GM23338 (cell line): Measurements from ENCODE around the gene GUCA2B. TPM values are rescaled to one million over a fixed set of nuclear protein-coding genes. Genes with fewer than 3 reads are reported as not detected.

ENCODE experiments used
- ATAC-seq: fragments of 200-7000 bp; cut with Tn5 transposase; 3 replicates; pipeline ENCODE4 v1.9.1; 2020
- DNase-seq: peaks from one replicate; pipeline ENCODE4 v3.0.0-alpha.2; 2015; ENCODE audit warnings: low spot score
- H2AFZ ChIP-seq: fragments of 200-600 bp; sonication (generic); 2 replicates; pipeline ENCODE4 v1.8.0; 2016; ENCODE audit warnings: antibody characterized with exemption, mild to moderate bottlenecking, moderate library complexity
- H3F3A ChIP-seq: fragments of 200-600 bp; sonication (generic); replicated peaks from 2 replicates; pipeline ENCODE4 v1.8.0; 2017; ENCODE audit warnings: antibody characterized with exemption, mixed run types, low read depth
- H3K27ac ChIP-seq: fragments of 200-600 bp; sonication (generic); 2 replicates; pipeline ENCODE4 v1.6.1; 2016; ENCODE audit warnings: low read depth
- H3K27me3 ChIP-seq: fragments of 200-600 bp; sonication (generic); 2 replicates; pipeline ENCODE4 v1.8.0; 2016; ENCODE audit warnings: mild to moderate bottlenecking, mixed run types, moderate library complexity; ENCODE audit not compliant: insufficient read depth
- H3K36me3 ChIP-seq: fragments of 200-600 bp; sonication (generic); 2 replicates; pipeline ENCODE4 v1.8.0; 2016; ENCODE audit warnings: mild to moderate bottlenecking; ENCODE audit not compliant: insufficient read depth
- H3K4me1 ChIP-seq: fragments of 200-600 bp; sonication (generic); 2 replicates; pipeline ENCODE4 v1.8.0; 2016; ENCODE audit warnings: mild to moderate bottlenecking, moderate library complexity; ENCODE audit not compliant: insufficient read depth
- H3K4me2 ChIP-seq: fragments of 200-600 bp; sonication (generic); 2 replicates; pipeline ENCODE4 v1.7.1; 2017; ENCODE audit warnings: mixed run types
- H3K4me3 ChIP-seq: fragments of 200-600 bp; sonication (generic); 2 replicates; pipeline ENCODE4 v1.6.1; 2016; ENCODE audit warnings: mixed run types
- H3K79me2 ChIP-seq: fragments of 200-600 bp; sonication (generic); replicated peaks from 2 replicates; pipeline ENCODE4 v1.8.0; 2017; ENCODE audit warnings: mild to moderate bottlenecking; ENCODE audit not compliant: insufficient read depth
- H3K9me2 ChIP-seq: fragments of 200-600 bp; sonication (generic); 2 replicates; pipeline ENCODE4 v1.8.0; 2017; ENCODE audit not compliant: insufficient read depth
- H4K20me1 ChIP-seq: fragments of 200-600 bp; sonication (generic); replicated peaks from 2 replicates; pipeline ENCODE4 v1.8.0; 2017; ENCODE audit warnings: mild to moderate bottlenecking; ENCODE audit not compliant: insufficient read depth
- H3K27ac Mint-ChIP-seq: 2 replicates; pipeline ENCODE4 v1.8.0; 2020; ENCODE audit warnings: inconsistent platforms, mild to moderate bottlenecking, moderate library complexity, mixed read lengths
- H3K27me3 Mint-ChIP-seq: 3 replicates; pipeline ENCODE4 v1.8.0; 2022; ENCODE audit warnings: low read depth, mild to moderate bottlenecking, moderate library complexity, mixed read lengths, inconsistent platforms; ENCODE audit not compliant: insufficient read depth, poor library complexity
- H3K36me3 Mint-ChIP-seq: 3 replicates; pipeline ENCODE4 v1.8.0; 2021; ENCODE audit warnings: low read depth, mild to moderate bottlenecking, inconsistent platforms, moderate library complexity, mixed read lengths
- H3K4me1 Mint-ChIP-seq: 3 replicates; pipeline ENCODE4 v1.8.0; 2020; ENCODE audit warnings: mild to moderate bottlenecking, inconsistent platforms, mixed read lengths
- H3K4me3 Mint-ChIP-seq: 3 replicates; pipeline ENCODE4 v1.8.0; 2021; ENCODE audit warnings: moderate library complexity, mild to moderate bottlenecking, inconsistent platforms, mixed read lengths
- H3K9me3 Mint-ChIP-seq: 3 replicates; pipeline ENCODE4 v1.8.0; 2020; ENCODE audit warnings: moderate library complexity, mild to moderate bottlenecking, inconsistent platforms, mixed read lengths
- CREB1 ChIP-seq: fragments of 250-450 bp; sonication (Bioruptor Pico); IDR thresholded peaks from 2 replicates; pipeline ENCODE4 v1.5.0; 2020; ENCODE audit warnings: low read depth, mild to moderate bottlenecking, moderate library complexity
- EZH2 ChIP-seq: fragments of 200-600 bp; sonication (generic); IDR thresholded peaks from one replicate; pipeline ENCODE4 v1.8.0; 2017; ENCODE audit warnings: antibody characterized with exemption, mild to moderate bottlenecking, low read depth; ENCODE audit not compliant: unreplicated experiment
- POLR2AphosphoS5 ChIP-seq: IDR thresholded peaks from 2 replicates; pipeline ENCODE4 v1.6.1; 2016; ENCODE audit warnings: antibody characterized with exemption, low read depth
- STAT1 ChIP-seq: IDR thresholded peaks from one replicate; pipeline ENCODE4 v1.6.1; 2016; ENCODE audit warnings: antibody characterized with exemption; ENCODE audit not compliant: unreplicated experiment
- ZNF114 ChIP-seq: fragments of 250-450 bp; sonication (Bioruptor Pico); IDR thresholded peaks from 2 replicates; pipeline ENCODE4 v1.5.0; 2020; ENCODE audit warnings: mild to moderate bottlenecking, moderate library complexity
- polyA plus RNA-seq: library from polyadenylated mRNA; unstranded; fragments of >200 nt; fragmentation: Nextera tagmentation; extraction: Ambion mirVana; gene quantifications from 2 replicates; pipeline ENCODE4 v1.2.1, GENCODE V29; 2016
- total RNA-seq: library from RNA; depleted of rRNA; stranded (reverse); fragments of >200 nt; shearing (Covaris generic); gene quantifications from 2 replicates; pipeline ENCODE4 v1.2.3, GENCODE V29; 2014
- TF ChIP-seq, protein P1 (sequence below): fragments of 250-450 bp; sonication (Bioruptor Pico); IDR thresholded peaks from 2 replicates; pipeline ENCODE4 v1.5.0; 2020; ENCODE audit warnings: mild to moderate bottlenecking, moderate library complexity
- TF ChIP-seq, protein P2 (sequence below): IDR thresholded peaks from 2 replicates; pipeline ENCODE4 v1.6.1; 2016; ENCODE audit warnings: antibody characterized with exemption

The GUCA2B gene
- total and polyA plus RNA-seq, 2 experiments from 2014 or later: not detected

GRCh38 chr1:42179900-42180329 is 26.7 kb downstream of the GUCA2B start (continued):
- TF ChIP-seq, protein P1, sequence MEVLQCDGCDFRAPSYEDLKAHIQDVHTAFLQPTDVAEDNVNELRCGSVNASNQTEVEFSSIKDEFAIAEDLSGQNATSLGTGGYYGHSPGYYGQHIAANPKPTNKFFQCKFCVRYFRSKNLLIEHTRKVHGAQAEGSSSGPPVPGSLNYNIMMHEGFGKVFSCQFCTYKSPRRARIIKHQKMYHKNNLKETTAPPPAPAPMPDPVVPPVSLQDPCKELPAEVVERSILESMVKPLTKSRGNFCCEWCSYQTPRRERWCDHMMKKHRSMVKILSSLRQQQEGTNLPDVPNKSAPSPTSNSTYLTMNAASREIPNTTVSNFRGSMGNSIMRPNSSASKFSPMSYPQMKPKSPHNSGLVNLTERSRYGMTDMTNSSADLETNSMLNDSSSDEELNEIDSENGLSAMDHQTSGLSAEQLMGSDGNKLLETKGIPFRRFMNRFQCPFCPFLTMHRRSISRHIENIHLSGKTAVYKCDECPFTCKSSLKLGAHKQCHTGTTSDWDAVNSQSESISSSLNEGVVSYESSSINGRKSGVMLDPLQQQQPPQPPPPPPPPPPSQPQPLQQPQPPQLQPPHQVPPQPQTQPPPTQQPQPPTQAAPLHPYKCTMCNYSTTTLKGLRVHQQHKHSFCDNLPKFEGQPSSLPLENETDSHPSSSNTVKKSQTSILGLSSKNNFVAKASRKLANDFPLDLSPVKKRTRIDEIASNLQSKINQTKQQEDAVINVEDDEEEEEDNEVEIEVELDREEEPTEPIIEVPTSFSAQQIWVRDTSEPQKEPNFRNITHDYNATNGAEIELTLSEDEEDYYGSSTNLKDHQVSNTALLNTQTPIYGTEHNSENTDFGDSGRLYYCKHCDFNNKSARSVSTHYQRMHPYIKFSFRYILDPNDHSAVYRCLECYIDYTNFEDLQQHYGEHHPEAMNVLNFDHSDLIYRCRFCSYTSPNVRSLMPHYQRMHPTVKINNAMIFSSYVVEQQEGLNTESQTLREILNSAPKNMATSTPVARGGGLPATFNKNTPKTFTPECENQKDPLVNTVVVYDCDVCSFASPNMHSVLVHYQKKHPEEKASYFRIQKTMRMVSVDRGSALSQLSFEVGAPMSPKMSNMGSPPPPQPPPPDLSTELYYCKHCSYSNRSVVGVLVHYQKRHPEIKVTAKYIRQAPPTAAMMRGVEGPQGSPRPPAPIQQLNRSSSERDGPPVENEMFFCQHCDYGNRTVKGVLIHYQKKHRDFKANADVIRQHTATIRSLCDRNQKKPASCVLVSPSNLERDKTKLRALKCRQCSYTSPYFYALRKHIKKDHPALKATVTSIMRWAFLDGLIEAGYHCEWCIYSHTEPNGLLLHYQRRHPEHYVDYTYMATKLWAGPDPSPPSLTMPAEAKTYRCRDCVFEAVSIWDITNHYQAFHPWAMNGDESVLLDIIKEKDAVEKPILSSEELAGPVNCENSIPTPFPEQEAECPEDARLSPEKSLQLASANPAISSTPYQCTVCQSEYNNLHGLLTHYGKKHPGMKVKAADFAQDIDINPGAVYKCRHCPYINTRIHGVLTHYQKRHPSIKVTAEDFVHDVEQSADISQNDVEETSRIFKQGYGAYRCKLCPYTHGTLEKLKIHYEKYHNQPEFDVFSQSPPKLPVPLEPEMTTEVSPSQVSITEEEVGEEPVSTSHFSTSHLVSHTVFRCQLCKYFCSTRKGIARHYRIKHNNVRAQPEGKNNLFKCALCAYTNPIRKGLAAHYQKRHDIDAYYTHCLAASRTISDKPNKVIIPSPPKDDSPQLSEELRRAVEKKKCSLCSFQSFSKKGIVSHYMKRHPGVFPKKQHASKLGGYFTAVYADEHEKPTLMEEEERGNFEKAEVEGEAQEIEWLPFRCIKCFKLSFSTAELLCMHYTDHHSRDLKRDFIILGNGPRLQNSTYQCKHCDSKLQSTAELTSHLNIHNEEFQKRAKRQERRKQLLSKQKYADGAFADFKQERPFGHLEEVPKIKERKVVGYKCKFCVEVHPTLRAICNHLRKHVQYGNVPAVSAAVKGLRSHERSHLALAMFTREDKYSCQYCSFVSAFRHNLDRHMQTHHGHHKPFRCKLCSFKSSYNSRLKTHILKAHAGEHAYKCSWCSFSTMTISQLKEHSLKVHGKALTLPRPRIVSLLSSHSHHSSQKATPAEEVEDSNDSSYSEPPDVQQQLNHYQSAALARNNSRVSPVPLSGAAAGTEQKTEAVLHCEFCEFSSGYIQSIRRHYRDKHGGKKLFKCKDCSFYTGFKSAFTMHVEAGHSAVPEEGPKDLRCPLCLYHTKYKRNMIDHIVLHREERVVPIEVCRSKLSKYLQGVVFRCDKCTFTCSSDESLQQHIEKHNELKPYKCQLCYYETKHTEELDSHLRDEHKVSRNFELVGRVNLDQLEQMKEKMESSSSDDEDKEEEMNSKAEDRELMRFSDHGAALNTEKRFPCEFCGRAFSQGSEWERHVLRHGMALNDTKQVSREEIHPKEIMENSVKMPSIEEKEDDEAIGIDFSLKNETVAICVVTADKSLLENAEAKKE: no peak

- Mint-ChIP-seq H3K4me1 (peaks cover 3% of the 10 kb centered on the region), H3K9me3 (no peaks in the 10 kb centered on the region), H3K27ac (no peak overlapping the region), H3K36me3 (peaks cover 15% of the 10 kb centered on the region), H3K27me3 (no peaks in the 10 kb centered on the region), H3K4me3 (no peak overlapping the region)
- H3K27ac ChIP-seq: no peak overlapping the region
- no peaks in the 10 kb centered on the region for H3K9me2 ChIP-seq
- TF ChIP-seq, protein P2, sequence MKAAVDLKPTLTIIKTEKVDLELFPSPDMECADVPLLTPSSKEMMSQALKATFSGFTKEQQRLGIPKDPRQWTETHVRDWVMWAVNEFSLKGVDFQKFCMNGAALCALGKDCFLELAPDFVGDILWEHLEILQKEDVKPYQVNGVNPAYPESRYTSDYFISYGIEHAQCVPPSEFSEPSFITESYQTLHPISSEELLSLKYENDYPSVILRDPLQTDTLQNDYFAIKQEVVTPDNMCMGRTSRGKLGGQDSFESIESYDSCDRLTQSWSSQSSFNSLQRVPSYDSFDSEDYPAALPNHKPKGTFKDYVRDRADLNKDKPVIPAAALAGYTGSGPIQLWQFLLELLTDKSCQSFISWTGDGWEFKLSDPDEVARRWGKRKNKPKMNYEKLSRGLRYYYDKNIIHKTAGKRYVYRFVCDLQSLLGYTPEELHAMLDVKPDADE: no peak
- TF ChIP-seq STAT1: no peak
- no peak for TF ChIP-seq EZH2
- TF ChIP-seq POLR2AphosphoS5: no peak
- TF ChIP-seq, protein P1: no peak
- no peak for TF ChIP-seq CREB1 (CRISPR knock-in tag)
- no peak for TF ChIP-seq ZNF114 (CRISPR knock-in tag)
- H3K27me3 ChIP-seq: no peaks in the 10 kb centered on the region
- no peak overlapping the region for H3K4me2 ChIP-seq
- H3K79me2 ChIP-seq: no peaks in the 10 kb centered on the region
- no peak for DNase-seq
- ATAC-seq: no peak
- no peak overlapping the region for H2AFZ ChIP-seq
- H4K20me1 ChIP-seq: peaks cover 10% of the 10 kb centered on the region
- H3K36me3 ChIP-seq: no peaks in the 10 kb centered on the region; the same call in 1 of the 2 replicates
- no peaks in the 10 kb centered on the region for H3F3A ChIP-seq
- H3K4me1 ChIP-seq: no peaks in the 10 kb centered on the region; the same call in 1 of the 2 replicates
- no peak overlapping the region for H3K4me3 ChIP-seq
Measured at GRCh38 chr1:42181687-42182086, 28.5 kb downstream of the GUCA2B start.
